Activated CD8-positive, alpha-beta memory T cell treated with anti-CD3 and anti-CD28 coated beads, Interleukin-2, amount 50 U/mL, for 4 hours (primary cell): ENCODE data around the gene NRROS.
A peak's percentile ranks its signal among the peaks of the same experiment; 100 is the strongest.
"Not testable (repeated sequence)": the region's sequence is repeated elsewhere in the genome, so short reads cannot be mapped to it uniquely, and the experiment has no call there.

ENCODE experiments used
- DNase-seq: peaks from one replicate; pipeline ENCODE4 v3.0.0-alpha.2; 2020

Gene NRROS

GRCh38 chr3:196639483-196640296 is at the start of gene NRROS:
Gene NRROS (plus strand): TSS chr3:196639694. CDS start chr3:196654540, 14,846 bp downstream.
- peak; percentile 58 for DNase-seq

- DNase-seq, result no peak
These were observed 49.2 kb upstream of the NRROS start for GRCh38 chr3:196590279-196590678.

DNA sequence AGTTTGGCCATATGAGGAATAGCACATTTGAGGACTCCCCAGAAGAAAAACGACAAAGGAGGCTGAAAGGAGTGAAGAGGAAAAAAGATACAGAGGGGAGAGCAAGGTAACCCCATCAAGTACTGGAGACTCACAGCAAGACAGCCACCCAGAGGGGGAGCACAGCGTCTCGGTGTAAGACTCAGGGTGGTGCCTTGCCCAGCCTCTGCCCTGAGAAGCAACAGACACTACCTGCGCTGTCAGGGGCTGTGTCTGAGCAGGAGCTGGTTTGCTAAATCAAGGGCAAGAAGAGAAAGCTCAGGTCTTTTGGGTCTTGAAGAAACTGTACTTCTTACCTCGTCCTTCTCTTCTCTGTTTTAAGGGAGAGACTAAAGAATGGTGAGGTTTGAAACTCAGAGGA is 43.1 kb upstream of the NRROS start:
- no peak for DNase-seq

- DNase-seq, result not testable (repeated sequence)
These were observed 41.3 kb upstream of the NRROS start for GRCh38 chr3:196597971-196598733.

DNA sequence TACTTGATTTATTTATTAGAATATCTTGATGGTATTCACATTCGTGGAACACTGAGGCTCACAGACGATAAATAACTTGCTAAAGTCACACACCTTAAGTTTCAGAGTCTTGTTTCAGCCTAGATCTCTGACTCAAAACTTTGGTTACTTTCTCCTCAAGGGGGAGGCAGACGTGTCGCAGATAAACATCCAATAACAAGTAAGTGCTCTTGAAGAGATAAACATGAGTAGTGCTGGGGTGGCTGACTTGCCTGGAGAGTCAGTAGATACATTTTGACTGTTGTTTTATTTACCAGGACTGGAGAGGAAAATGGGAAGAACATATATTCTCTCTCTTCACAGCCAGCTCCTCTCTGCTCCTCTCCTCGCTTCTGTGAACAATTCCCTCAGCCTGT is 39.8 kb upstream of the NRROS start:
- DNase-seq, result no peak

DNA sequence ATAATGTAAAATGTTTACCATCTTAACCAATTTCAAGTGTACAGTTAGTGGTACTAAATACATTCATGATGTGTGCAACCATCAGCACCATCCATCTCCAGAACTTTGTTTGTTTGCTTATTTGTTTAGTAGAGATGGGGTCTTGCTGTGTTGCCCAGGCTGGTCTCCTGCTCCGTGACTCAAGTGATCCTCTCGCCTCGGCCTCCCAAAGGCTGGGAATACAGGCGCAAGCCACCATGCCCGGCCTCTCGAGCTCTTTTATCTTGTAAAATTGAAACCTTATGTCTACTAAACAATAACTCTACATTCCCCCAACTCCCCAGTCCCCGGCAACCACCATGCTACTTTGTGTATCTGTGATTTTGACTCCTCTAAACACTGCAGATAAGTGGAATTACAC is 39.1 kb upstream of the NRROS start:
- no peak for DNase-seq

GRCh38 chr3:196602673-196603072 is 36.8 kb upstream of the NRROS start:
- DNase-seq, result no peak

DNA sequence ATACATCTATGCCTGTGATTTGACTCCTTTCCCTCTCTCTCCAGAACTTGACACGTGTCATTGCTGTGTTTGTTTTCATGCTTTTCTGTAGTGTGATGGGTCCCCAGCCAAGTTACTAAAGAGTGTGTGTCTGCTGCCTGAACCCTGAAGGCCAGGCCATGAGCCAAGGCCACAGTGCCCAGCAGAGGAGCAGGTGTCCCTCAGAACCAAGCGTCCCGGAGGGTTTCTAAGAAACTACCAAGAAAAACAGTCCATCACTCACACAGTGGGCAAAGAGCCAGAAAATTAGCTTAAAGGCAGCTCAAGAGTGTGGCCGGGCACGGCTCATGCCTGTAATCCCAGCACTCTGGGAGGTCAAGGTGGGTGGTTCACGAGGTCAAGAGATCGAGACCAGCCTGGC is 35.8 kb upstream of the NRROS start:
- DNase-seq, result no peak

- DNase-seq, result peak; percentile 59
These were observed 34.9 kb upstream of the NRROS start for GRCh38 chr3:196604548-196604947.

DNA sequence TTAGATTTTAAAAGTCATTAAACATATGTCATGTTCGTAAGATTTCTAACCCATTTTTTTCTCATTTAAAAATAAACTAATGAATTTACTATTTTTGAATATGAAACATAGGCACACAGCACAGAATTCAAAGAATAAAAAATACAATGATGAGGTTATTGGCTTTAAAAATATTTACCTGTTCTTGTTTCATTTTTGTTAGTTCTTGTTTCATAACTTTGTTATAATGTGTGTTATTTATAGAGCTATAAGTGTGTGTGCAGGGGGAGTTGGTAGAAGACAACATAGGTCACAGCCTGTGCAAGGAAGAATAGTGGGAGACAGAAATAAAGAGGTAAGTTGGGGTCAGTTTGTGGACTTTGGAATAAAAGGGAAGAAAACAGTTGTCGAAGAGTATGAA is 30.8 kb upstream of the NRROS start:
- no peak for DNase-seq

- DNase-seq, result peak; percentile 97
These were observed 30.1 kb upstream of the NRROS start for GRCh38 chr3:196609343-196609775.

- no peak for DNase-seq
These were observed 29.5 kb upstream of the NRROS start for GRCh38 chr3:196609805-196610515.

- no peak for DNase-seq
These were observed 27.6 kb upstream of the NRROS start for GRCh38 chr3:196611761-196612483.

GRCh38 chr3:196615234-196615633 is 24.3 kb upstream of the NRROS start:
- not testable (repeated sequence) for DNase-seq

DNA sequence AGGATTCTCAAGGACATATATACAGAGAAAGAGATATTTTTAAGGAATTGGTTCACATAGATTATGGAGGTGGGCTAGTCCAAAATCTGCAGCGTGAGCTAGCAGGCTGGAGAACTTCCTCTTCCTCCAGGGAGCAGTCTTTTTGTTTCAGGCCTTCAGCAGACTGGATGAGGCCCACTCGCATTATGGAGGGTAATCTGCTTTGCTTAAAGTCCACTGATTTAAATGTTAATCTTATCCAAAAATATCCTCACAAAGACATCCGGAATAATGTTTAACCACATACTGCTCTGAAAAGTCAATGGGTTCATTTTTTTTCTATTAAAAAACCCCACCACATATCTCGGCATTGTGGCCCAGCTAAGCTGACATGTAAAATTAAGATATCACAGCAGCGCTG is 22.2 kb upstream of the NRROS start:
- no peak for DNase-seq

DNA sequence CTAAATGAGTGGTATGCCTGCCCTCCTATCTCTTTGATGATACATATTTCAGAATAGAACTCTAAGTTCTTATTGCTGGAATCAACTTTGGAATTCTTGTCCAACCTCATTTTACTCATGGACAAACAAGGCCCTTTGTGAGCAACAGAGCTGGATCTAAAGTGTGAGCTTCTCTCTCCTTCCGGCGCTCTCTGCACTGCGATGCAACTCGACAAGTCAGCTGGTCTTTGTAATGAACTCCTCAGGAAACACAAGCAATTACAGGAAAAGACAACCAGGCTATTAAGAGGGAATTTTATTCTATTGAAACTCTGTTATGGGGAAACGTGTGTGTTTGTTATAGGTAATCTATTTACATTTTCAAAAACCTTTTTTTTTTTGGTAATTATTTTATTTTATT is 20.3 kb upstream of the NRROS start:
- DNase-seq, result no peak

GRCh38 chr3:196619627-196620026 is 19.9 kb upstream of the NRROS start:
- DNase-seq, result not testable (repeated sequence)

DNA sequence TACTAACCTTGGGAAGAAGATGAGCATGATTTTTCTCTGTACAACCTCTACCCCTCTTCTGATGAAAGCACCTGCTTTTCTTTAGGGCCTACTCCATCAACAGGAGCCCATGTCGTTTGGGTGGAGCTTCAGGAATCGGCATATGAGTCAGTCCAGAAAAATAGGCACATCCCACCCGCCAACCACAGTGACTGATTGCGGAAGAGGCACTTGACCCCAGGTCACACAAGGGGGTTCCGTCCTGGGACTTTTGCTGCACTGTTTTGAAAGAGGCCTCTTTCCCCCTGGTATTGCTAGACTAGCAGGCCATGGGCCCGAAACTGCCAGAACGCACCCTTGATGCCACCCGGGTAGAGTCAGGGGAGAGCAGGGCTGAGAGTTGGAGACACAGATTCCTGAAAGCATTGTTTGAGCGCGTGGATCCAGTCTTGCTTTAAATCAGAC is 19.3 kb upstream of the NRROS start:
- DNase-seq, result no peak

DNA sequence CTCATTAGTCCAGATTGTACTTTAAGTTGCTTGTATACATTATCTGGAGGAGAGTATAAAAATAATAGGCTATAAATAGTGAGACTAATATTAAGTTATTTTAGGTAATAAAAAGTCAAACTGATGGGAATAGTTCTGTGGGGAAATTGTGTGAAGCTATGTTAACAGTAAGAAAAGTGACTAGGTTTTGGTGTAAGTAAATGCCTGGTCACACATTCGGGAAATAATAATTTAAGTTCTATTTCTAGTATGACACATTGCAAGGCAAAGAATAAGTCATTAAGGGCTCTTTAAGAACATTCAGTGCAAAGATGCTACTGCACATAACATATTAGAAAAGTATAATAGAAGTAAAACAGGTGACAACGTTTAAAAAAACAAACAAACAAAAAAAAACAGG is 18.8 kb upstream of the NRROS start:
- no peak for DNase-seq

DNA sequence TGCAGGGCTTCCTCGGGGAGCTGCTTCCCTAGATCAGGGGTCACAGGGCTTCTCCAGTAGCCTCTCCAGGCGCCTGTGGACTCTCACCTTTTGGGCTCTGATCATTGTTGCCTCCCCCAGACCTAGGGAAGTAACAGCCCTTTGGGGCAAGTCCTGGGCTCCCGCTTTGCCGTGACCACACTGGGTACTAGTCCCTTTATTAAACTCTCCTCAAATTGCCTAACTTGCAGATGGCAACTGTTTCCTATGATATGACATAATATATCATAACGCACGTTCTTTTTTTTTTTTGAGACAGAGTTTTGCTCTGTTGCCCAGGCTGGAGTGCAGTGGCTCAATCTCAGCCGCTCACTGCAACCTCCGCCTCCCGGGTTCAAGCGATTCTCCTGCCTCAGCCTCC is 17.9 kb upstream of the NRROS start:
- DNase-seq, result no peak

- peak; percentile 32 for DNase-seq
These were observed 15.3 kb upstream of the NRROS start for GRCh38 chr3:196624067-196624790.

DNA sequence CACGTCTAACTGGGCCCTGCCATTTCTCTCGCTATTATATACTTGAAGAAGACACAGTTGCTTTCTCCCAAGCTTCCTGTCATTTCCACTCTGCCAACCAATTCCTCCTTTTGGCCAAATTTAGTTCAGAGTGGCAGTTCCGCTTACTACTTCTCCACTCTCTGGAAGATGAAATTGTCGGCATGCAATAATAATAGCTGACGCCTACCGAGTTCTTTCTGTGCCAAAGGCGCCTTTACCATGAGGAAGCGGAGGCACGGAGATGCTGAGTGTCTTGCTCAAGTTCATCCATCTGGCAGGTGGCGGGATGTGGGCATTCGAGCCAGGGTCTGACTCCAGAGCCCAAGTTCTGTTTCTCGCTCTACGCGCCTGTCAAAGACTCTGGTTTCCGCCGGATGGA is 14.6 kb upstream of the NRROS start:
- no peak for DNase-seq
